SK-N-MC (cell line): ENCODE data around the gene BCAM.

Experiments
- DNase-seq: peaks from one replicate; pipeline ENCODE4 v3.0.0-alpha.2; 2011; ENCODE audit warnings: low read depth, low spot score
- H3K27ac ChIP-seq: fragments of 200-600 bp; sonication (generic); 2 replicates; pipeline ENCODE4 v1.5.1; 2016; ENCODE audit warnings: mixed run types
- H3K36me3 ChIP-seq: fragments of 200-600 bp; sonication (generic); 2 replicates; pipeline ENCODE4 v1.6.1; 2017; ENCODE audit warnings: antibody characterized with exemption, low read length, mixed read lengths; ENCODE audit not compliant: insufficient read depth
- H3K4me3 ChIP-seq: fragments of 200-600 bp; sonication (generic); 2 replicates; pipeline ENCODE4 v1.5.1; 2016
- H3K9ac ChIP-seq: fragments of 200-600 bp; sonication (generic); 2 replicates; pipeline ENCODE4 v1.8.0; 2017; ENCODE audit warnings: mixed run types, mixed read lengths; ENCODE audit not compliant: insufficient read length
- H3K9me3 ChIP-seq: fragments of 200-600 bp; sonication (generic); 2 replicates; pipeline ENCODE4 v1.6.1; 2017; ENCODE audit warnings: low read depth, mild to moderate bottlenecking, antibody characterized with exemption, low read length, moderate library complexity, mixed read lengths
- EZH2 ChIP-seq: fragments of 200-600 bp; sonication (generic); IDR thresholded peaks from one replicate; pipeline ENCODE4 v1.6.1; 2017; ENCODE audit warnings: antibody characterized with exemption
- FOXP2 ChIP-seq: optimal IDR thresholded peaks from 2 replicates; pipeline ENCODE3; 2011; ENCODE audit warnings: mild to moderate bottlenecking, moderate library complexity; ENCODE audit not compliant: insufficient read depth; ENCODE audit errors: extremely low read length, control extremely low read depth
- POLR2AphosphoS5 ChIP-seq: IDR thresholded peaks from 2 replicates; pipeline ENCODE4 v1.6.1; 2012; ENCODE audit warnings: mild to moderate bottlenecking, low read depth, low read length, borderline replicate concordance

Gene BCAM

DNA sequence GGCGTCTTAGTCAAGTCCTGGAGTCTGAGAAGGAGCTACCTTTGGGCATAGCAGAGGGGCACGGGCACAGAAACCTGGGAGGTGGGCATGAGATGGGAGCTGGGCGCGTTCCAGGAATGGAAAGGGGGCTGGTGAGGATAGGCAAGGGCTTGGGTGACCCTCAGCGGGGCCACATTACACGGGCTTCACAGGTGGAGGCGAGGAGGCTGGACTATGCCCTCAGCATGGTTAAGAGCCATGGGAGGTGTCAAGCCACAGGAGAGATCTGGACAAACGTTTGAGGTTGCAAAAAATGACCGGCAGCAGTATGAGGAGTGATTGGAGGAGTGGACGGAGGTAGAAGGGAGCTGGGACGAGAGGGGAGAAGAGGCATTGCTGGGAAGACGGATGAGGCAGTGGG, 58.7 kb downstream of the BCAM start:
- Histone ChIP-seq H3K9me3 (no peaks in the 10 kb centered on the region), H3K36me3 (peaks cover 3% of the 10 kb centered on the region), H3K4me3 (no peak overlapping the region), H3K27ac (no peak overlapping the region), H3K9ac (no peak overlapping the region)
- TF ChIP-seq FOXP2 = no peak
- no peak for TF ChIP-seq EZH2
- TF ChIP-seq POLR2AphosphoS5 = no peak
- no peak for DNase-seq

GRCh38 chr19:44869733-44870470, 61.0 kb downstream of the BCAM start:
- Histone ChIP-seq H3K4me3 (no peak overlapping the region), H3K9ac (no peak overlapping the region), H3K36me3 (peaks cover 10% of the 10 kb centered on the region), H3K9me3 (no peaks in the 10 kb centered on the region), H3K27ac (no peak overlapping the region)
- no peak for TF ChIP-seq FOXP2
- TF ChIP-seq EZH2 = no peak
- no peak for DNase-seq
